Astrocyte (in vitro differentiated cells and primary cell): Measurements from ENCODE around the gene CFAP20.

Experiments used
- CTCF ChIP-seq: IDR thresholded peaks from 2 replicates; pipeline ENCODE4 v1.5.1; 2011; ENCODE audit warnings: low read depth, mild to moderate bottlenecking, inconsistent platforms, low read length, moderate library complexity; ENCODE audit not compliant: insufficient read depth
- EZH2 ChIP-seq: IDR thresholded peaks from 2 replicates; pipeline ENCODE4 v1.6.1; 2012; ENCODE audit warnings: mild to moderate bottlenecking, low read length, inconsistent platforms; ENCODE audit not compliant: insufficient read depth

DNA sequence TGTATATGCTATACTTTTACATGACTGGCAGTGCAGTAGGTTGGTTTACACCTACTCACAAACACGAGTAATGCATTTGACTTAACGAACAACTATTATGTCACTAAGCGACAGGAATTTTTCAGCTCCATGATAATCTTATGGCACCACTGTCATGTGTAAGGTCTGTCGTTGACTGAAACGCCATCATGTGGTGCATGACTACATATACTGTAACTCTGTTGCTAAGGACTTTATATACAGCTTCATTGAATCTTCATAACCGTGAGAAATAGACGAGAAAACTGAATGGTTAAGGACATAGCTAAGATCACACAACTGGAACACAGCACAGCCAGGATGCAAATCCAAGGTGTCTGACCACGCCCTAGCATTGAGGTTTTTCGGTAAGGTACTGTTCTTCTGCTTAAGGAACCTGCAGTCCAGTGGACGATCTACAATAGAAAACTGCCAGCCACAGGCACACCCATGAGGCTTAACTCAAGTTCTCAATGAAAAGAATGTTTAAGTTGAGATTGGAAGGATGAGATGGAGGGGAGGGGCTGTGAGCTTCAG, 3.3 kb downstream of the CFAP20 start:
- TF ChIP-seq CTCF (no peak), EZH2 (no peak)
